Subcutaneous abdominal adipose tissue (tissue), 5 donors: ENCODE results near the gene NFE2L3.
"Not testable (repeated sequence)": the region's sequence is repeated elsewhere in the genome, so short reads cannot be mapped to it uniquely, and the experiment has no call there.

Source experiments
- H3K27ac ChIP-seq: one replicate; pipeline ENCODE4 v1.7.0; 2013; ENCODE audit warnings: low read depth, mild to moderate bottlenecking, inconsistent platforms, low read length, moderate library complexity
- H3K27me3 ChIP-seq, 5 donors: one replicate each; pipeline ENCODE4 v1.7.0; 2013; ENCODE audit warnings: low read length in 5 of 5, inconsistent platforms in 1 of 5; ENCODE audit not compliant: control insufficient read depth in 5 of 5, insufficient read depth in 4 of 5
- H3K36me3 ChIP-seq, 5 donors: one replicate each; pipeline ENCODE4 v1.7.0; 2013; ENCODE audit warnings: low read length in 5 of 5; ENCODE audit not compliant: control insufficient read depth in 5 of 5, insufficient read depth in 5 of 5
- H3K4me1 ChIP-seq, 5 donors: one replicate each; pipeline ENCODE4 v1.7.0; 2013; ENCODE audit warnings: low read length in 5 of 5, mild to moderate bottlenecking in 3 of 5, moderate library complexity in 1 of 5; ENCODE audit not compliant: control insufficient read depth in 5 of 5, insufficient read depth in 5 of 5
- H3K4me3 ChIP-seq, 5 donors: one replicate each; pipeline ENCODE4 v1.7.0; 2013; ENCODE audit warnings: low read length in 5 of 5, low read depth in 1 of 5
- H3K9ac ChIP-seq, 5 donors: one replicate each; pipeline ENCODE4 v1.7.0; 2013; ENCODE audit warnings: low read length in 5 of 5, mild to moderate bottlenecking in 4 of 5, moderate library complexity in 3 of 5
- H3K9me3 ChIP-seq, 5 donors: one replicate each; pipeline ENCODE4 v1.7.0; 2013; ENCODE audit warnings: low read length in 5 of 5; ENCODE audit not compliant: control insufficient read depth in 5 of 5
- donor health status: healthy.
- donor health status: healthy.
- donor health status: healthy.
- donor health status: healthy.
- donor health status: healthy.

NFE2L3 gene

GRCh38 chr7:26124775-26125174, 27.2 kb upstream of the NFE2L3 start:
- H3K4me1 ChIP-seq, H3K27ac ChIP-seq, H3K36me3 ChIP-seq, H3K4me3 ChIP-seq, H3K27me3 ChIP-seq, H3K9ac ChIP-seq, H3K9me3 ChIP-seq: not testable (repeated sequence)

- peaks cover 0 to 3% (median 0%) of the 10 kb centered on the region in 5 donors for H3K27me3 ChIP-seq
- H3K4me1 ChIP-seq = no peaks in the 10 kb centered on the region
- no peak overlapping the region for H3K9ac ChIP-seq
- H3K4me3 ChIP-seq = no peak overlapping the region
- H3K9me3 ChIP-seq = no peaks in the 10 kb centered on the region
- H3K27ac ChIP-seq = no peak overlapping the region
- no peaks in the 10 kb centered on the region for H3K36me3 ChIP-seq
These were observed 24.6 kb upstream of the NFE2L3 start for GRCh38 chr7:26127411-26127810.

- no peaks in the 10 kb centered on the region for H3K36me3 ChIP-seq
- peaks cover 0 to 3% (median 0%) of the 10 kb centered on the region in 5 donors for H3K27me3 ChIP-seq
- no peak overlapping the region for H3K27ac ChIP-seq
- no peak overlapping the region for H3K4me3 ChIP-seq
- H3K4me1 ChIP-seq = no peaks in the 10 kb centered on the region
- H3K9me3 ChIP-seq = peaks cover 0 to 5% (median 0%) of the 10 kb centered on the region in 5 donors
- no peak overlapping the region for H3K9ac ChIP-seq
These were observed 20.9 kb upstream of the NFE2L3 start for GRCh38 chr7:26131056-26131589.

DNA sequence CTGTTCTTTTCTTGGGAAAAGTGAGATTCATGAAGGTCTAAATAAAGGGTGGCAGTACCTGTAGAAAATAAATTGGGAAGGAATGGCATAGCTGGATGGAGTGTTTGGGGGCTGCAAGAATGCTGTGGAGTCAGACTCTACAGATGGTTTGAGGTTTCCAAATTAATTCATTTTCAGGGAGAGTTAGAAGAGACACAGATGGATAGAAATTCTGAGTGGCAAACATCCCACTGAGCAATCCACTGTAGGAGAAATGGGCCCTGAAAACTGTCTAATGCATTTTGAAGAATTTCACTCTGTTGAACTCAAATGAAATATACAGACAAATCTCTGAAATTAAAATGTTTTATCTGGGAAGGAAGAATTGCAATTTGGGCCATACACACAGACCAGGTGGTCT, 16.9 kb upstream of the NFE2L3 start:
- Histone ChIP-seq H3K27me3 (peaks cover 0 to 3% (median 0%) of the 10 kb centered on the region in 5 donors), H3K9me3 (peaks cover 0 to 5% (median 0%) of the 10 kb centered on the region in 5 donors), H3K27ac (no peak overlapping the region), H3K9ac (no peak overlapping the region), H3K36me3 (no peaks in the 10 kb centered on the region), H3K4me3 (no peak overlapping the region), H3K4me1 (no peaks in the 10 kb centered on the region)

DNA sequence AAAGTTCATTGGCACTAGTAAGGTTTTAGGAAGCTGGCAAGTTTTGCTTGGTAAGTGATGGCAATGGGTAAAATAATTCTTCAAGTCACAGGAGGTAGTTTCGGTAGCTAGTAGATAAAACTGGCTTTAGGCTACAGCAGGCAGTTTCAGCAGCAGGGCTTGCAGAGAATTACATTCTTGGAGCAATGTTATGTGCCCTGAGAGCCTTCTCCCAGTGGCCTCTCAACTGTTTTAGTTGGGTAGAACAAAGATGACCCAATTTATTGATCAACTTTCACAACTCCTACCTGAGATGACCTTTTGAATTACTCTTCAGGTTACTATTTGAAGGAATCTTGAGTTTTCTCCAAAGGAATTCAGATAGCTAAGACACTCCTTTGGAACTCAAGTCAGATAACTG, 16.4 kb upstream of the NFE2L3 start:
- Histone ChIP-seq H3K27me3 (peaks cover 0 to 3% (median 0%) of the 10 kb centered on the region in 5 donors), H3K9ac (no peak overlapping the region), H3K27ac (no peak overlapping the region), H3K4me1 (no peaks in the 10 kb centered on the region), H3K4me3 (no peak overlapping the region), H3K9me3 (peaks cover 0 to 5% (median 0%) of the 10 kb centered on the region in 5 donors), H3K36me3 (no peaks in the 10 kb centered on the region)

DNA sequence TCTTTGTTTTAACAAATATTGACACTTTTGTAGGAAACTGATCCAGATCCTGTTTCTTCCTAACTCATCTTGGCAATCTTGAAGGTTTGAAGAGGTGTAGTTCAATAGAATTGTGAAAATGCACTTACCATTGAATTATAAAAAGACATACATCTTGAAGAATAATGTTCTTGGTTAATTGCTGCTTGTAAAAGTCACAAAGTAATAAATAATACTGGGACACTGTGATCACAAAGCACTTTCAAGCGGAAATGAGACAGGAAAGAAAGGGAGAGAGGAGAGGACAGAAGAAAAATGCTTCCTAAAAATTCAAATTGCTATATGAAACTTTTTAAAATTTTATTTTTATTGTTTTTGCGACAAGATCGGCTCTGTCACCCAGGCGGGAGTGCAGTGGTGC, 15.2 kb upstream of the NFE2L3 start:
- H3K4me1 ChIP-seq = peaks cover 0 to 8% (median 7%) of the 10 kb centered on the region in 5 donors
- no peaks in the 10 kb centered on the region for H3K36me3 ChIP-seq
- no peak overlapping the region for H3K9ac ChIP-seq
- no peak overlapping the region for H3K4me3 ChIP-seq
- peaks cover 0 to 3% (median 0%) of the 10 kb centered on the region in 5 donors for H3K27me3 ChIP-seq
- peaks cover 0 to 5% (median 0%) of the 10 kb centered on the region in 5 donors for H3K9me3 ChIP-seq
- no peak overlapping the region for H3K27ac ChIP-seq

GRCh38 chr7:26140380-26140779, 11.6 kb upstream of the NFE2L3 start:
- no peak overlapping the region for H3K4me3 ChIP-seq
- H3K36me3 ChIP-seq = no peaks in the 10 kb centered on the region
- H3K27me3 ChIP-seq = no peaks in the 10 kb centered on the region
- no peak overlapping the region for H3K9ac ChIP-seq
- H3K4me1 ChIP-seq = peaks cover 0 to 28% (median 21%) of the 10 kb centered on the region in 5 donors
- no peak overlapping the region for H3K27ac ChIP-seq
- H3K9me3 ChIP-seq = peaks cover 0 to 5% (median 0%) of the 10 kb centered on the region in 5 donors

- H3K27ac ChIP-seq = no peak overlapping the region
- H3K4me3 ChIP-seq = no peak overlapping the region
- peaks cover 0 to 28% (median 21%) of the 10 kb centered on the region in 5 donors for H3K4me1 ChIP-seq
- H3K9ac ChIP-seq = no peak overlapping the region
- no peaks in the 10 kb centered on the region for H3K9me3 ChIP-seq
- no peaks in the 10 kb centered on the region for H3K36me3 ChIP-seq
- no peaks in the 10 kb centered on the region for H3K27me3 ChIP-seq
These were observed 10.9 kb upstream of the NFE2L3 start for GRCh38 chr7:26141077-26141476.

DNA sequence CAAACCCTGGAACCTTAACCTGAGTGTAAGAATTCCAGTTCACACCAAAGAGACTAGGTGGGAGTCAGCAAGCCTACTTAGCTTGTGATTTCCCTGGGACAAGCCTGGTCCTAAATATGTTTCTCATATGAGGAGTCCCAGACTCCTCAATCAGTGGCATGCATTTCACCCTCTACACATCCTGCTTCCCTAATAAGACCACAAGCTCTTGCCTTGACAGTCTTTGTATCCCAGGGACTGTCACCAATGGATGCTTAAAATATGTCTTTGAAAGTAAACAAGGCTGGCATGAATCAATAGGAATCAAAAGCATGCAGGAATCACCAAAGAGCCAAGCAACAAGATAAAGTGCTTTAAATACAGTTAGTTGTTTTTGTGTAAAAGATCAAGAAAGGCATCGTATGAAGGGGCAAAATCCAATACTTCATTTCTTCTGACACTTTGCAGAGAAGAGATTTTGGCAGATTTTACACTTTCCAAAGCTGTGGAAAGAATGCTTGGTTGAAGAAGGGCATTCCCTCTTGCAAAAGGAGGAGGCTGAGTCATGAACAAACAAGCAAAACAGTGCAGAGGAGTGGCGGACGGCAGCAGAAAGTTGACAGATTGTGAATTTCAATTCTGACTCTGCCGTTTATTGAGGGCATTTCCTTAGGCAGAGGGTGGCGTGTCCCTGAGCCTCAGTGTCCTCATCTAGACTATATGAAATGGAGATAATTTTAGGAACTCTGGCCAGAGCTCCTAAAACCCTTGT, 8.5 kb upstream of the NFE2L3 start:
- H3K4me3 ChIP-seq = no peak overlapping the region
- no peak overlapping the region for H3K27ac ChIP-seq
- H3K36me3 ChIP-seq = no peaks in the 10 kb centered on the region
- H3K4me1 ChIP-seq = peaks cover 0 to 28% (median 21%) of the 10 kb centered on the region in 5 donors
- no peak overlapping the region for H3K9ac ChIP-seq
- no peaks in the 10 kb centered on the region for H3K27me3 ChIP-seq
- H3K9me3 ChIP-seq = no peaks in the 10 kb centered on the region

DNA sequence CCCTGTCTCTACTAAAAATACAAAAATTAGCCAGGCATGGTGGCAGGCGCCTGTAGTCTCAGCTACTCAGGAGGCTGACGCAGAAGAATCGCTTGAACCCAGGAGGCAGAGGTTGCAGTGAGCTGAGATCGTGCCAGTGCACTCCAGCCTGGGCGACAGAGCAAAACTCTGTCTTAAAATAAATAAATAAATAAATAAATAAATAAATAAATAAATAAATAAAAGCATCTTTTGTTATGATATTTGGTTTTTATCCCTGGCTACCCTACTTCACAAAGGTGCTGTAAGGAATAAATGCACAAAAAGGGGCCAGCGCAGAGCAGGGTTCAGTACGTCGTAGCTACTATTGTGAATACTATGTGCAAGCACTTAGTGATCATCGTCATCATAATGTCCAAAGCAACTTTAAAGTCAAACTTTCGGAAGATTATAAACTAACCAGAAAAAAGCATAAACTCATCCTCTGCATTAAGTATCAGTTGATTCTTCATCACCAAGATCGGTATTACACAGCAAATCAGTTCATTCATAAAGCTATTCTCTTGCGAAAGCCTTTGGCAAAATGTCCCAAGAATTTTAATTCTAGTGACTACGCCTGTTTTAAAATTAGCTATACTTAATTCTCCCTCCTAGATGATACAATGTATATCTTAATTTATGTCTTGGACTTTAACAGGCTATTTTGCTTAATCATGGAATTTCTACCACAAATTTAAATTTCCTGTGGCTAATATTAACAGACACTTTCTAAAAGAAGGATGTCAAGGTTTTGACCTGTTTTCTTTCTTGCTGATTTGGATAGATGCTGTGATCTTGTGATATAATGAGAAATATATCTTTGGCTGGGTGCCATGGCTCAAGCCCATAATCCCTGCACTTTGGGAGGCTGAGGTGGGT, 7.6 kb upstream of the NFE2L3 start:
- Histone ChIP-seq H3K4me1 (peaks cover 0 to 28% (median 21%) of the 10 kb centered on the region in 5 donors), H3K27me3 (no peaks in the 10 kb centered on the region), H3K27ac (no peak overlapping the region), H3K9ac (no peak overlapping the region), H3K9me3 (no peaks in the 10 kb centered on the region), H3K36me3 (no peaks in the 10 kb centered on the region), H3K4me3 (no peak overlapping the region)
